ENCODE measurements around the gene PCGF2.

PCGF2 gene

GRCh38 chr17:38716368-38717005 lies 31.6 kb downstream of the PCGF2 start:
- no peak for DNase-seq

- no peak for DNase-seq
Observed at GRCh38 chr17:38715216-38715943, 32.8 kb downstream of the PCGF2 start.

GRCh38 chr17:38713456-38714075 lies 34.6 kb downstream of the PCGF2 start:
- no peak for DNase-seq

DNA sequence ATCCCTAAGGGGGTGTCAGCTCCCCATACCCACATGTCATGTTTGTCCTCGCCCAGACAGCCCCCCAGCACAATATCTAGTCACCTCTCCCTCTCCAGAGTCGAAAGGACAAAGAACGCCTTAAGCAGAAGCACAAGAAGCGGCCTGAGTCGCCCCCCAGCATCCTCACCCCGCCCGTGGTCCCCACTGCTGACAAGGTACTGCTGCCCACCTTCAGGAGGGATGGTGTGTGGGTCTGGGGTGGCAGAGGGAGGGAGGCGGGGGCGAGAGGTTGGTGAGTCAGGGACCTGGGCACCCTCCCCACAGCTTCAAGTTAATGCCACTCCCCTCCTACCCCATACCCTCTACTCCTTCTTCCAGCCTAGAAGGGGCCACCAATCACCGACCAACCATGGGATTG lies 35.5 kb downstream of the PCGF2 start:
- no peak for DNase-seq

GRCh38 chr17:38711792-38712571 lies 36.2 kb downstream of the PCGF2 start:
- no peak for DNase-seq

DNA sequence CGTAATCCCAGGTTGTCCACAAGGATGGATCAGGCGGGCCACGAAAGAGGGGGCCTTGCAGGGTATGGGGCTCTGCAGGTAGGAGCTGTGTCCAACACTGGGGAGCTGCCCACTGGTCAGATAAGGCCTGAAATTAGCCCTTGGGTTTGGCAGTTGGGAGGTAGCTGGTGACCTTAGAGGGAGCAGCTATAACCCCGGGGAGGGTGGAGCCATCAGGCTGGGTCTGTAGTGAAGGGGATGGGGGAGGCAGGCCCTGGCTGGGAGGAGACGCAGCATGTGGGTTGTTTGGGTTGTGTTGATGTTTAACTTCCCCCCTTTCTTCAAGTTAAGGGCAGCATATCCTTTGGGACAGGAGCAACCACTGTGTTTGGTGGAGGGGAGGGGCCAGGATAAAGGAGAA lies 37.2 kb downstream of the PCGF2 start:
- no peak for DNase-seq

GRCh38 chr17:38710604-38710962 lies 37.6 kb downstream of the PCGF2 start:
- DNase-seq, result no peak

DNA sequence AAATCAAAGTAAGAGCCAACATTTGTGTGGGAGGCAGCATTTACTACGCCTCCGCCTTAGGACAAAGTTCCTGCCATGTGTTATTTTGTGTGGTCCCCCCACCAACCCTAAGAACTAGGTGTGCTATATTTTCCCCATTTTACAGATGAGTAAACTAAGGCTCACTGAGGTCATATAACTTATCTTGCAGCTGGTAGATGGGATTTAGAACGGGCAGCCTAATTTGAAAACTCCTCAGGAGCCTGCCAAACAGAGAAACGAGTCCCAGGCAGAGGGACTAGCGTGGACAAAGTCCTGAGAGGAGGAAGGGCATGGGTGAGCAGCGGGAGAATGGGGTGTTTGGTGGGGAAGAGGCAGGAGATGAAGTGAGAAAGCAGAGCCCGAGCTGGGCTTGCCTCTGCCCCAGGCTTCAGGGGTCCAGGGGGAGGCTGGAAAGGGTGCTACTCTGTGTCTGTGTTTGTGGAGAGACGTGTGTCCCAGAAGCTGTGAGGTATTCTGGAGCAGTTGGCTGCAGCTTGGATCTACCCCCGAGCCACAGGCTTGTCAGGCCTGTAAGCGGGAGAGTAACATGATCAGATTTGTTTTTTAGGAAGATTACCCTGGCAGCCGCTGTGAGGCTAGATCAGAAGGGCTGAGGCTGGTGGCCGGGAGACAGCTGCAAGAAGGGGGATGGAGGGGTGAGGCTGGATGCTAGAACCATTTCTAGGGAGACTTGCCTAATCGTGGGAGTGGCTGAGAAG lies 38.1 kb downstream of the PCGF2 start:
- no peak for DNase-seq

- DNase-seq, result no peak
Observed at GRCh38 chr17:38709104-38709820, 38.9 kb downstream of the PCGF2 start.

- peak; percentile 87 for DNase-seq
Observed at GRCh38 chr17:38707678-38708351, 40.3 kb downstream of the PCGF2 start.

GRCh38 chr17:38706505-38707216 lies 41.5 kb downstream of the PCGF2 start:
- peak; percentile 26 for DNase-seq

DNA sequence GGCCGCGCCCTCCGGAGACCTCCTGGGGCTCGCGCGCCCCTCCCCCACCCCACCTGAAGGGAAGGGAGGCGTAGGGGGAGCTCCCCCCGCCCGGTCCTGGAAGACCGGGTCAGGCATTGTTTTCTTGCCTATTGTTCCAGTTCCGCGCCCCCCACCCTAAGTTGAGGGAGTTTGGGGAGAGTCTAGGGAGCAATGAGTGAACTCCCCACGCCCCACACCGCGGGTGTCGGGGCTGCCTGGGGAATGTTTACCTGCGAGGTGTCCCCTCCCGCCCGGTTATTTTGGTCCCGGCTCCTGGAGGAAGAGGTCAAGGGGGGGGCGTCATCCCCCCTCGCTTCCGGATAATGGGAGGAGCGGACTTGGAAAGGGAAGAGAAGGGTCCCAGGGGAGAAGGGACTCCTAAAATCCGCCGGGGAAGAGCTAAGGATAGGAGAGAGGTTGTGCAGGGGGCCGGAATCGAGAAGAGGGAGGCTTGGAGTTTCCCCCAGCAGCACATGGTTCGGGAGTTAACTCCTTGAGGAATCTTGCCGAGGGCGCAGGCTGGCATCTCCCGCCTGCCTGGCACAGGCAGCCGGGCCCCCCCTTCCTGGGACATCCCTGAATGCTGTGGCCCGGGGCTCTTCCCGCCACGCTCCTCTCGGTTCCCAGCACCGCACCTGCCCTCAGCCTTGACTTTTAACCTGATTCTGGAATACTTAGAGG lies 42.2 kb downstream of the PCGF2 start:
- DNase-seq, result peak; percentile 72

DNA sequence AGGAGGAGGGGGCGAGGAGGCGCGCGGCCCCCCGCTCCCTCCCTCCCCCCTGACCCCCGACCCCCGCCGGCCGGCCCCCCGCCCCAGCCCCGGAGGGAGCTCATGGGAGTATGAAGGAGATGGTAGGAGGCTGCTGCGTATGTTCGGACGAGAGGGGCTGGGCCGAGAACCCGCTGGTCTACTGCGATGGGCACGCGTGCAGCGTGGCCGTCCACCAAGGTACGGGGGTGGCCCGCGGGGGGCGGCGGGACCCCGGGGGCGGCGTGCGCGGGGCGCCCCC lies 42.7 kb downstream of the PCGF2 start:
- no peak for DNase-seq

GRCh38 chr17:38704606-38705522 lies 43.3 kb downstream of the PCGF2 start, which contains the start of gene MLLT6:
Gene MLLT6 (plus strand): TSS chr17:38705273. CDS start chr17:38705633, 360 bp downstream.
- DNase-seq, result peak; percentile 90

DNA sequence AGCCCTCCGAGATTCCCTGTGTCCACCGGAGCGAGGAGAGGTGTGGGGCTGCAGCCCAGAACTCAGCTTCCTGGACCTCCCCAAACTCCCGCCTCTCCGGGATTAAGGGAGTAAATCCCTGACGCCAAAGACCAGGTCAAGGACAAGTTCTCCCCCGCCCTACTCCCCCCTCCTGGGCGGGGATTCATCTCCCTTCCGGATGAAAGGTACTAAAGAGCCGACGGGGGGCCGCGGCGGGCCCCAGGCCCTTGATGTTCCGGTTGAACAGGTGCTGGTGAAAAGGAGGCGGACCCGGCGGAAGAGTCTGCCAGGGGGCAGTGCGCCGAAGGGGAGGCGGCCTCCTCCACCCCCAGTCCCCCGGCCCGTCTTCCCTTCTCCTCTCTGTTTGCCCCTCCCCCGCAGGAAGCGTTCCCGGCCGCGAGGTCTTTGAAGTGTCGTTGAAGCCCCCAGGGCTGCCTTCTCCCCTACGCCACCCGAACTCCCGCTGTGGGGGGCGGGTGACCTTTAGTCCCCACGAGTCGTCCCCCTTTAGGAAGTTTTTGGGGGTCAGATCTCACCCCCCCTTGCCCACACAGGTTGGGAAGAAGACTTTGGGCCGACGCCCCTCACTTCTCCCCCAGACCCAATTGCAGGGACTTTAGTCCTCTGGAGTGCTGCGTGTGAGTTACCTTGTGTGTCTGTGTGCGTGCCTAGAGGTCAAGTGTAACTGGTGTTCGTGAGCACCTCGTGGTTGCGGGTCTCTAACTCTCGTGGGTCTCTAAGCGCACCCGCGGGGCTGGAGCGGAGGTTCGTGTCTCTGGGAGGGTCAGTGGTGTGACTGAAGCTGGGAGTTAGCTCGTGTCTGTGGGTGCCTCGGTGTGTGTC lies 44.2 kb downstream of the PCGF2 start:
- DNase-seq, result peak; percentile 99

- DNase-seq, result no peak
Observed at GRCh38 chr17:38702916-38703741, 45.0 kb downstream of the PCGF2 start.

Measured in NCI-H510A (cell line).